Glutamatergic neuron (in vitro differentiated cells): Measurements from ENCODE around the gene NCOA7. TPM values are rescaled to one million over a fixed set of nuclear protein-coding genes. Genes with fewer than 3 reads are reported as not detected.

Experiments
- DNase-seq: peaks from one replicate; pipeline ENCODE4 v3.0.0; 2022
- H3K27ac Mint-ChIP-seq: one replicate; pipeline ENCODE4 v1.8.0; 2020; ENCODE audit warnings: mild to moderate bottlenecking, mixed read lengths, inconsistent platforms; ENCODE audit not compliant: unreplicated experiment
- H3K27me3 Mint-ChIP-seq: one replicate; pipeline ENCODE4 v1.8.0; 2020; ENCODE audit warnings: mild to moderate bottlenecking, moderate library complexity, mixed read lengths, inconsistent platforms; ENCODE audit not compliant: unreplicated experiment
- H3K36me3 Mint-ChIP-seq: one replicate; pipeline ENCODE4 v1.8.0; 2020; ENCODE audit warnings: mild to moderate bottlenecking, mixed read lengths, inconsistent platforms; ENCODE audit not compliant: unreplicated experiment
- H3K4me1 Mint-ChIP-seq: one replicate; pipeline ENCODE4 v1.8.0; 2020; ENCODE audit warnings: mild to moderate bottlenecking, low read depth, mixed read lengths, inconsistent platforms; ENCODE audit not compliant: unreplicated experiment
- H3K4me3 Mint-ChIP-seq: one replicate; pipeline ENCODE4 v1.8.0; 2020; ENCODE audit warnings: mild to moderate bottlenecking, mixed read lengths, inconsistent platforms; ENCODE audit not compliant: unreplicated experiment
- H3K9me3 Mint-ChIP-seq: one replicate; pipeline ENCODE4 v1.8.0; 2020; ENCODE audit warnings: mild to moderate bottlenecking, moderate library complexity, mixed read lengths, inconsistent platforms; ENCODE audit not compliant: unreplicated experiment
- total RNA-seq: library from RNA; stranded (reverse); fragmentation: NEBNext Ultra II Directional; extraction: Animal tissue kit (Norgen Biotek cat#: 25700); gene quantifications from one replicate; pipeline ENCODE4 v1.2.1, GENCODE V29; 2021; ENCODE audit not compliant: unreplicated experiment
- TF ChIP-seq, protein P1 (sequence below): fragments of 200-600 bp; sonication (generic); IDR thresholded peaks from one replicate; pipeline ENCODE4 v1.5.0; 2021; ENCODE audit not compliant: partially characterized antibody, unreplicated experiment

The NCOA7 gene
- total RNA-seq, 1 donor from 2014 or later: 23.5 TPM

- TF ChIP-seq, protein P1, sequence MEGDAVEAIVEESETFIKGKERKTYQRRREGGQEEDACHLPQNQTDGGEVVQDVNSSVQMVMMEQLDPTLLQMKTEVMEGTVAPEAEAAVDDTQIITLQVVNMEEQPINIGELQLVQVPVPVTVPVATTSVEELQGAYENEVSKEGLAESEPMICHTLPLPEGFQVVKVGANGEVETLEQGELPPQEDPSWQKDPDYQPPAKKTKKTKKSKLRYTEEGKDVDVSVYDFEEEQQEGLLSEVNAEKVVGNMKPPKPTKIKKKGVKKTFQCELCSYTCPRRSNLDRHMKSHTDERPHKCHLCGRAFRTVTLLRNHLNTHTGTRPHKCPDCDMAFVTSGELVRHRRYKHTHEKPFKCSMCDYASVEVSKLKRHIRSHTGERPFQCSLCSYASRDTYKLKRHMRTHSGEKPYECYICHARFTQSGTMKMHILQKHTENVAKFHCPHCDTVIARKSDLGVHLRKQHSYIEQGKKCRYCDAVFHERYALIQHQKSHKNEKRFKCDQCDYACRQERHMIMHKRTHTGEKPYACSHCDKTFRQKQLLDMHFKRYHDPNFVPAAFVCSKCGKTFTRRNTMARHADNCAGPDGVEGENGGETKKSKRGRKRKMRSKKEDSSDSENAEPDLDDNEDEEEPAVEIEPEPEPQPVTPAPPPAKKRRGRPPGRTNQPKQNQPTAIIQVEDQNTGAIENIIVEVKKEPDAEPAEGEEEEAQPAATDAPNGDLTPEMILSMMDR: no peak
- Mint-ChIP-seq H3K27ac (no peak overlapping the region), H3K4me3 (no peak overlapping the region), H3K27me3 (no peaks in the 10 kb centered on the region), H3K36me3 (no peaks in the 10 kb centered on the region), H3K9me3 (no peaks in the 10 kb centered on the region), H3K4me1 (peaks cover 18% of the 10 kb centered on the region)
- no peak for DNase-seq
Measured at GRCh38 chr6:125815080-125815910, 24.5 kb downstream of the NCOA7 start.

GRCh38 chr6:125816828-125817280, 26.1 kb downstream of the NCOA7 start:
- no peak overlapping the region for H3K27ac Mint-ChIP-seq
- no peaks in the 10 kb centered on the region for H3K27me3 Mint-ChIP-seq
- no peak for DNase-seq
- H3K4me3 Mint-ChIP-seq: no peak overlapping the region
- H3K36me3 Mint-ChIP-seq: no peaks in the 10 kb centered on the region
- TF ChIP-seq, protein P1: no peak
- H3K4me1 Mint-ChIP-seq: peaks cover 18% of the 10 kb centered on the region
- H3K9me3 Mint-ChIP-seq: no peaks in the 10 kb centered on the region

DNA sequence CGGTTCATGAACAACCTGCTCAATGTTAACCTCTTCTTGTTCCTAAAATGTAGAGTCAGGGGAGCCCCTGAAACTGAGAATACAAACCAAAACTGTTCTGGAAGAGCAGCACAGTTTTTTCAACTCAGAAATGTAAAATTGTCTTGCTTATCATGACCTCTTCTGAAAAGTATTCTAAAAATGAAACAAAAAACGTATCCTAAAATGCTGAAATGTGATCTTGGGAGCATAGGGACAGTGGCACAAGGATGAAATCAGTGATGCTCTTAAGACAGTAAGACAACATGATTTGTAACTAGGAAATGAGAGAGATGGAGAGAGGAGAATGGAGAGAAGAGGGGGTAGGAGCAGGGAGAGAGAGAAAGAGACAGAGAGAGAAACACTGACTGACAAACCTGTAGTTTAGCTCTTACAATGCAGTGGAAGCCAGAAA, 27.5 kb downstream of the NCOA7 start:
- Mint-ChIP-seq H3K4me3 (no peak overlapping the region), H3K27ac (peak overlapping the region; percentile 5), H3K36me3 (no peaks in the 10 kb centered on the region), H3K9me3 (no peaks in the 10 kb centered on the region), H3K27me3 (no peaks in the 10 kb centered on the region), H3K4me1 (peaks cover 11% of the 10 kb centered on the region)
- no peak for DNase-seq
- TF ChIP-seq, protein P1: no peak

- Mint-ChIP-seq H3K4me1 (peaks cover 11% of the 10 kb centered on the region), H3K27ac (no peak overlapping the region), H3K4me3 (no peak overlapping the region), H3K27me3 (no peaks in the 10 kb centered on the region), H3K36me3 (no peaks in the 10 kb centered on the region), H3K9me3 (no peaks in the 10 kb centered on the region)
- TF ChIP-seq, protein P1: no peak
- DNase-seq: no peak
Measured at GRCh38 chr6:125818772-125819260, 28.1 kb downstream of the NCOA7 start.
